Umbilical cord (tissue), 2 donors: ENCODE results near the gene NPIPB6. TPM values are rescaled to one million over a fixed set of nuclear protein-coding genes. Genes with fewer than 3 reads are reported as not detected.

Experiments used
- DNase-seq: peaks from one replicate; pipeline ENCODE4 v3.0.0-alpha.2; 2015; ENCODE audit warnings: low spot score
- total RNA-seq: library from RNA; depleted of rRNA; stranded (reverse); fragments of >200 nt; gene quantifications from one replicate; pipeline ENCODE4 v1.2.3, GENCODE V29; 2014; ENCODE audit warnings: low replicate concordance; ENCODE audit not compliant: insufficient read depth

NPIPB6 gene
- total RNA-seq, 1 donor from 2014 or later, result not detected

GRCh38 chr16:28300327-28300726, 63.0 kb downstream of the NPIPB6 start:
- DNase-seq, result no peak

GRCh38 chr16:28298511-28298878, 64.8 kb downstream of the NPIPB6 start:
- DNase-seq, result no peak

GRCh38 chr16:28297784-28298510, 65.4 kb downstream of the NPIPB6 start:
- DNase-seq, result no peak

GRCh38 chr16:28297308-28297707, 66.0 kb downstream of the NPIPB6 start:
- no peak for DNase-seq

- DNase-seq, result no peak
Observed at GRCh38 chr16:28295276-28295675, 68.0 kb downstream of the NPIPB6 start.

- DNase-seq, result no peak
Observed at GRCh38 chr16:28294201-28294600, 69.1 kb downstream of the NPIPB6 start.

GRCh38 chr16:28293601-28293960, 69.7 kb downstream of the NPIPB6 start:
- no peak for DNase-seq

GRCh38 chr16:28292731-28293600, 70.3 kb downstream of the NPIPB6 start:
- no peak for DNase-seq

Other genes starting within 250 kb of the NPIPB6 start
- gene XPO6, start 151.5 kb downstream of the NPIPB6 start, total RNA-seq, result 140 TPM
- gene SBK1, start 71.0 kb downstream of the NPIPB6 start, total RNA-seq, result 0.24 TPM
- gene EIF3CL, start 40.3 kb upstream of the NPIPB6 start, total RNA-seq, result 75.1 TPM
- not detected for gene NPIPB7, start 108.8 kb upstream of the NPIPB6 start, total RNA-seq
- 20.9 TPM for gene CLN3, start 128.6 kb upstream of the NPIPB6 start, total RNA-seq
- 0.72 TPM for gene APOBR, start 131.1 kb upstream of the NPIPB6 start, total RNA-seq
- not detected for gene IL27, start 143.3 kb upstream of the NPIPB6 start, total RNA-seq
- 8.7 TPM for gene NUPR1, start 175.5 kb upstream of the NPIPB6 start, total RNA-seq
- gene SGF29, start 190.4 kb upstream of the NPIPB6 start, total RNA-seq, result 14.0 TPM
- gene SULT1A2, start 233.5 kb upstream of the NPIPB6 start, total RNA-seq, result not detected
- 1.7 TPM for gene SULT1A1, start 246.5 kb upstream of the NPIPB6 start, total RNA-seq